ENCODE measurements around the gene AMOTL1. TPM values are rescaled to one million over a fixed set of nuclear protein-coding genes. Genes with fewer than 3 reads are reported as not detected.

The AMOTL1 gene
- total RNA-seq, 1 donor from 2014 or later = 22.9 TPM

DNA sequence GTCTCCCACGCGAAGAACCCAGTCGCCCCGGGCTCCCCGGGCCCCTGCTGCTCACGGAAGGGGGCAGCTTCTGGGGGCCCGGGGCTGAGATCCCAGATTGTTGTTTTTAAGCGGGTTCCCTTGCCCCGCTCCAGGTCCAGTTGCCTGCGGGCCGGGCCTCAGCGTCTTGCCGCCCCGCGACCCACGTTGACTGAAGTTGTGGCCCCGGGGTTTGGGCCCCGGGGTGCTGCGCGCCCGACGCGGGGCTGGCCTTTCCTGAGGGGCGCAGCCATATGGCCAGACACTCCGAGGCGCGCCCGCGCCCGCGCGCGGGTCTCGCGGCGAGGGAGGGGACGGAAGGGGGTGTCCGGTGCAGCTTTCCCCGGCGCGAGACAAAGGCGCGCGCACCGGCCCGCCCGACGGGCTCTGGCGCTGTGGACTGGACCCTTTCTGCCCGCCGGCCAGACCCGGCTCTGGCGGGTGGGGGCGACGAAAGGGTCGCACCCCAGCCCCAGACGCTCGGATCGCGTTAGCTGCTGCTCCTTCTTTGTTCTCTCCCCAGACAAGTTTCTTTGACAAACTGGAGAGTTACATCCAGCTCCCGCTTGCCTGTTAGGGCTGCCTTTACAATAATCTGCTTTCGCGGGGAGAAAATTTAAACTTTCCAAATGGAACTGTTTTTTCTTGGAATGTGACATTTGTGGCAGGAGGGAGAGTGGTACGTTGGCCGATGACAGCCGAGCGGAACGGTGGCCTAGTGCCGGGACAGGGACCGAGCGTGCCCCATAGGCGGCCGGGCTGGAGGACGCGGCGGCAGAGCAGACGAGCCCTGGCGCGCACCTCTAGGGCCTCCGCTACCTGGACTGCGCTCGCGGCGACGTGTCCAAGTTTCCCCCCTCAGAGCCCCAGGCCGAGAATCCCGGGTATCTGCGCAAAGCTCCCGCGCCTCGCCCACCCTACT is 716 bp downstream of the AMOTL1 start:
- DNase-seq (ENCODE audit: low spot score) (peak; percentile 60), ATAC-seq (peak; percentile 73)

DNA sequence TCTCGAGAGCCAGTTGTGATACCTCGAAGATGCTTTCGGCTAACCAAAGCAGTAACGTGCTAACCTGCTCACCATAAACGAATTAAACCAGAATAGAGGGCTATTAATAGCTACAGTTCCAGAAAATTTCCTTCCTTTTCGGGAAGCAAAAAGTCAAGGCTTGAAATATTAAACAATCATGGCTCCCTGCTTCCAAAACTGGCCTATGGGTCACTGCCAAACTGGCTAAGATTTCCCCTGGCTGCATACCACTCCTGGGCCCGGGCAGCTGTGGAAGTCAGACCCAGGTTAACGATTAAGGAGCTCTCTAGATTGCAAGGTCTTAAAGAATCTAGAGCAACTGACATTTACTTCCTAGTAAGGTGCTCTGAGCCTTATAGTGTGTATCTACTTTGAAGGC is 1.7 kb downstream of the AMOTL1 start:
- DNase-seq (ENCODE audit: low spot score) = no peak
- no peak for ATAC-seq

DNA sequence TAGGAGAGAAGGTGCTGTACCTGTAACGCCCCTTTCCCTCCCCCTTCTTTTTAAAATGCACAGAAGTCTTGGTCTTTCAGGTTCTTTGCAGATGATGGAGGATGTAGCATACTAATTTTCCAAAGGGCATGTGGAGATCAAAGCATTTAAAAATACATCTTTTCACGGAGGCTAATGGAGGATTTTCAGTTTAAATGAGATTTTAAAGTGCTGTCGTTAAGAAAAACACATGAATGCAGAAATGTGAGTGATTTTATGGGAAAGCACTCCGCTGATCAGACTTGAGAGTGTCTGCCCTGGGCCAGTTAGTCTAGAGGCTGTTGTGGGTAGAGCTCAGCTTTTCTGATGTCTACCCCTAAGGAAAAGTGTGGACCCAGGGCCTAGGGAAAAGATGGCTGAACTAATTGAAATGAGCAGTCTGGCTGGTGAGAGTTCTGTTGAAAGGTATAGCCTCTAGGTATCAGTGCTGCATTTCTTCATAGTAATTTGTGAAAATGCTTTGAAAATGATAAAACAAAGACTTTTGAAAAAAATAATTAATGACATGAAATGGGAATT is 2.5 kb downstream of the AMOTL1 start:
- ATAC-seq (no peak), DNase-seq (ENCODE audit: low spot score) (no peak)

DNA sequence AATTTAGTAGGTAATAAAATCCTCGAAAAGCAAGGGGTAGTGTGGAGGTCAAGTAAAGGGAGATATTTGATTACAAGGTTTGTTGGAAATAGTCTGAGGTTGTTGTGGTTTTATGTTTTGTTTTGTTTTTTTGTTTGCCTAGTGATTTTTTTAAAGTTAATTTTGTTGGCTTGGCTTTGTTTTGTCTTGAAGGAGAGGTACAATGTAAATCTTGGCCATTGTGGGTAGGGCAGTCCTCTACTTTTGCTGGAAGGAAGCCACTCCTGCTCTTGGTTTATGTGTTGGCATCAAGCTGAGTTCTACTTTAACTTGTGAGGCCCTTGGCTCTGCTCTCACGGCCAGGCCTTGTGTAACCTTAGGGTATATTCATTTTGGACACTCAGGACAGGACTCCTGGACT is 3.2 kb downstream of the AMOTL1 start:
- no peak for ATAC-seq
- DNase-seq (ENCODE audit: low spot score) = no peak

DNA sequence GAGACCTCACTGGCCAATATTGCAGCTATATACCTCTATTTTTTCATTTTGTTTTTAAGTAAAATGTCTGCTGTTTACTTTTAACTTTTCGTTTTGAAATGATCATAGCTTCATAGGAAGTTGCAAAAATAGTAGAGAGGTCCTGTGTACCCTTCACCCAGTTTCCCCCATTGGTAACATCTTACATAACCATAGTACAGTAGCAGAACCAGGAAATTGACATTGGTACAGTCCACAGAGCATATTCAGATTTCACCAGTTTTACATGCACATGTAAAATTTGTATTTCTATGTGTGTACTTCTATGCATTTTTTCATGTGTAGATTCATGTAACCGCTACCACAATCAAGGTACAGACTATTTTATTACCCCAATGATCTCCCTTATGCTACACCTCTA is 3.8 kb downstream of the AMOTL1 start:
- ATAC-seq (no peak), DNase-seq (ENCODE audit: low spot score) (no peak)

DNA sequence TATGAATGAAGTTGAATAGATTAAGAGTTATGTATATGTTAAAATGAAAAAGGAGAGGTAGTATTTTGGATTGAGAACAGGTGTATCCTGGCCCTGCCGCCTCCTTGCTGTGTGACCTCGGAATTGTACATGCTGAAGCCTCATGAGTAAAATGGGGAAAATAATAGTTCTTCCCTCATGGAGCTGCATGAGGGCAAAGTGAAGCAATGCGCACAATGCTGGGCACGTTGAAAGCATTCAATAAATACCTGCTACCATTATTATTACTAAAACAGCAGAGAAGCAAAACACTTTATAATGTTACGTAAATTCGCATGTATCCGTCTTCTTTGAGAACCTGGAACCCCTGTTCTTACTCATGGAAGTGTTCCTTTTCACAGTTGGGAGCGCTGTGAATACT is 5.7 kb downstream of the AMOTL1 start:
- ATAC-seq (no peak), DNase-seq (ENCODE audit: low spot score) (no peak)

GRCh38 chr11:94774345-94774744 is 6.2 kb downstream of the AMOTL1 start:
- ATAC-seq (no peak), DNase-seq (ENCODE audit: low spot score) (no peak)

DNA sequence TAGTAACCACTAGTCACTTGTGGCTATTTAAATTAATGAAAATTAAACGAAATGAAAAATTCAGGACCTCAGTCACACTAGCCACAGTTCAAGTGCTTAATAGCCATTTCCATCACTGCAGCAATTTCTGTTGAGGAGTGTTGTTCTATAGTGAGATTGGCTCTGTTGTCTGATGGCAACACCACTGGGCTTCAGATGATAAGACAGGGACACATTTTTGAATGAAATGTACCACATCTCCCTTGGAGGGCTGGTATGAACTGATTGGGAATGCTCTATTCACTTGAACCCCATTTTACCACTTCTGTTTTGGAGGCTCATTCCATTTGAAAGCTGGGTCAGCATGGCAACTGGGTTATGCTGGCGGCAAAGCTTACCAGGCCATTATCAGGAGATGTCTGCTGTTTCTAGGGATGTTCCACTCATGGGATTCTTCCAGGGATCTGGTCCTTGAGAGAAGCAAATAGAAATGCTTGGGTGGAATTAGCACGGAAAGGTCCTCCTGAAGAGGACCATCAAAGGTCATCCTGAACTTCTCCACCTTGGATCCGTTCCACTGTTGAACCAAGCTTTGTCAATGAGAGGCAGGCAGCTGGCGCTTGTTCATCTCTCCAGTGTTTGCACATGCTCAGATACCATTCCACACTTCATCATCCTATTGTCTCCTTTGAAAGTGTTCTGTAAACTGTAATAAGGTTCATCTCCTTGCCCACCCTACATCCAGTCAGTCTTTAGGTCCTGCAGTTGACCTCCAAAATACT is 7.6 kb downstream of the AMOTL1 start:
- ATAC-seq = peak; percentile 97

DNA sequence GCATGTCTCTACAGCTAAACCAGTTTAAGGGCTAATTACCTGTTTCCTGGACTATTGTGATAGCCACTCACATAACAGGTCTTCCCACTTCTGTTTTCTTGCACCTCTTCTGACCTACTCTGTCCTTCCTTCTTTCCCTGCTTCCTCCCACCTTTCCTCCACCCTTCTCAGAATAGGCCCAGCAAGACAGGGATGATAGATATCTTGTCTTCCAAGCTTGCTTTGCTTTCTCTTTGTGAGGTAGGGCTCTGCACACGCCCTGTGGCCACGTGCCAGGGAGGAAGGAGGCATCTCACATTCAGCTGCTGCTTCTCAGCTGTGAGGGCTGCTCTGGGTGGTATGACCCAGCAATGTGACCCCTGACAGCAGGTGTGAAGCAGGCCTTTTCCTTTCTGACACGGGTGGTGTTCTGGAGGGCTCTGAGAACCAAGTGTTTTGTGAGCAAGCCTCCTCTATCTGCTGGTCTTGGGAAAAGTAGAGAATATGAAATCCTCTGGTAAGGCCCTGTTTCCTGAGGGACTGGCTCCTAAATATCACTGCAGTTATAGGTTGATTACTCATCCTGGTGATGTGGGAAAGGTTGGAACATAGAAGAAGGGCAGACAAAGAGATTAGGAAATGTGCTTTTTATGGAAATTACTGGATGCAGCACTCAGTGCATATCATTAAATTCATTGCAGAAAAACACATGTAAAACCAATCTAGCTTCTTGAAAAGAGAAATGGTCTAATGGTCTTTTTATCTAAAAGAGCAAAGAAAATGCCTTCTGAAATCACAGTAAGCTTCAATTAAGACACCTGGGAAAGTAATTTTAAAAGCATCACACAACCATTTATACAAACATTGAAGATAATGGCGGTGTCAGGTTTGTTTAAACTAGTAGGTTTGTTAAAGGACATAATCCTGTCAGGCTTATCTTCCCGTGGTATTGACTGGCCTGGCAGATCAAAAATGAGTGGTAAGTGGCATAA is 8.5 kb downstream of the AMOTL1 start:
- DNase-seq (ENCODE audit: low spot score) (no peak), ATAC-seq (peak; percentile 19)

More for the DNA sequence above, 7.6 kb downstream of the AMOTL1 start:
- DNase-seq (ENCODE audit: low spot score) = peak; percentile 62

GRCh38 chr11:94780432-94780831 is 12.3 kb downstream of the AMOTL1 start:
- ATAC-seq = no peak

DNA sequence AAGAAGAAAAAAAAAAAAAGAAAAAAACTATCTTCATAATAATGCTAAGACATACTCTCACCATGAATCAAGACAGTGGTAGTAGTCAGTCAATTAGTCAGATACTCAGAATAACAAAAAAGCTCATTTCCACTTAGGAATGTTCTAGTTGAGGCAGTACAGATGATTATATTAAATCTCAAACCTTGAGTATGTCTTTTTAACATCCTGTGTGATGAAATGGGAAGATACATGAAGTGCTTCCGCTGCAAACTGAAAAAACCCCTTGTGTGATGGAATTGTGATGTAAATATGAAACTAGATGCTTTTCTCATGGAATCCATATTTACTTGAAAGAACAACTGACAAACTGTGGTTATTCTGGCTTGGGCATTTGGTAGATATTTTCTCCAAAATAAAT is 13.7 kb downstream of the AMOTL1 start:
- DNase-seq (ENCODE audit: low spot score) (no peak), ATAC-seq (no peak)

More at GRCh38 chr11:94780432-94780831, 12.3 kb downstream of the AMOTL1 start:
- no peak for DNase-seq (ENCODE audit: low spot score)

GRCh38 chr11:94782446-94782845 is 14.3 kb downstream of the AMOTL1 start:
- ATAC-seq (no peak), DNase-seq (ENCODE audit: low spot score) (no peak)

GRCh38 chr11:94784884-94785283 is 16.7 kb downstream of the AMOTL1 start:
- DNase-seq (ENCODE audit: low spot score) = no peak
- ATAC-seq = no peak

GRCh38 chr11:94785509-94785908 is 17.4 kb downstream of the AMOTL1 start:
- ATAC-seq (no peak), DNase-seq (ENCODE audit: low spot score) (no peak)

- ATAC-seq = peak; percentile 86
- no peak for DNase-seq (ENCODE audit: low spot score)
Observed at GRCh38 chr11:94786264-94787126, 18.3 kb downstream of the AMOTL1 start.

DNA sequence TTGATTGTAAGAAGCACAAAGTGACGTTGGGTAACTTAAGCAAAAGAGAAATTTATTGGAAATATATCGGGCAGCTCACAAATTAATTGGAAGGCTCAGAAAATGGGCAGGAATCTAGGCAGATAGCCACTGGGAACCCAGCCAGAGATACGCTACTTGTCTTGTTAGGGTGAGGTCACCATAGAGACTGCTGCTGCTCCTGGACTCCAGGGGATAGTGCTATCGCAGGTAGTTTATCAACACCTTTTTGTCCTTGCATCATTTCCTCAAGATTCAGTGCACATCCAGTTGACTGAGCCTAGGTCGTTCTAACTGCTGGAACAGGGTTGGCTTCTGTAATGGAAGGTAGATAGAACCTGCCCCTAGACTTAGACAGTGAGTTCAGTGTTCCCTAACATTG is 19.6 kb downstream of the AMOTL1 start:
- ATAC-seq (peak; percentile 81), DNase-seq (ENCODE audit: low spot score) (peak; percentile 65)

GRCh38 chr11:94788396-94788795 is 20.2 kb downstream of the AMOTL1 start:
- ATAC-seq = no peak
- no peak for DNase-seq (ENCODE audit: low spot score)

GRCh38 chr11:94790197-94790596 is 22.0 kb downstream of the AMOTL1 start:
- ATAC-seq (no peak), DNase-seq (ENCODE audit: low spot score) (no peak)

- no peak for DNase-seq (ENCODE audit: low spot score)
- no peak for ATAC-seq
Observed at GRCh38 chr11:94790661-94791180, 22.6 kb downstream of the AMOTL1 start.

All from left lobe of liver (tissue), 2 donors.